HepG2 (cell line): Measurements from ENCODE around the gene SLC34A3. TPM values are rescaled to one million over a fixed set of nuclear protein-coding genes. Genes with fewer than 3 reads are reported as not detected.

ENCODE experiments used
- AGO2 ChIP-seq: fragments of 200-400 bp; formaldehyde crosslinking; optimal IDR thresholded peaks from 2 replicates; pipeline ENCODE3; 2017; ENCODE audit warnings: mild to moderate bottlenecking, low read depth, low read length, moderate library complexity
- ARNT ChIP-seq: fragments of 450-650 bp; IDR thresholded peaks from 2 replicates; pipeline ENCODE4 v1.6.1; 2017
- BCL6 ChIP-seq: IDR thresholded peaks from 2 replicates; pipeline ENCODE4 v1.6.1; 2016; ENCODE audit warnings: missing genetic modification reagents, missing compliant biosample characterization
- CREM ChIP-seq, 2 experiments: sonication (generic) in 1 of 2; formaldehyde crosslinking in 1 of 2; IDR thresholded peaks; 2 replicates each; pipeline versions ENCODE4 v1.4.0 to v1.6.1; 2016 to 2020; ENCODE audit warnings: antibody characterized with exemption in 1 of 2, mild to moderate bottlenecking in 1 of 2, missing genetic modification reagents in 1 of 2
- DR1 ChIP-seq: sonication (generic); formaldehyde crosslinking; IDR thresholded peaks from 2 replicates; pipeline ENCODE4 v1.8.0; 2021; ENCODE audit warnings: mild to moderate bottlenecking, missing genetic modification reagents, inconsistent platforms
- EP300 ChIP-seq, 3 experiments: sonication (generic) in 1 of 3; formaldehyde crosslinking in 1 of 3; IDR thresholded peaks; 2 replicates each; pipeline versions ENCODE4 v1.5.1 to v1.6.1; 2011 to 2020; ENCODE audit warnings: low read depth in 2 of 3, low read length in 2 of 3, borderline replicate concordance in 1 of 3, improper control_type of control experiment in 1 of 3, mild to moderate bottlenecking in 1 of 3, missing genetic modification reagents in 1 of 3, moderate library complexity in 1 of 3
- HNF4G ChIP-seq, 2 experiments: sonication (generic) in 1 of 2; formaldehyde crosslinking in 1 of 2; IDR thresholded peaks; 2 replicates each; pipeline versions ENCODE4 v1.4.0 to v1.6.1; 2011 to 2020; ENCODE audit warnings: borderline replicate concordance in 2 of 2, low read depth in 2 of 2, mild to moderate bottlenecking in 2 of 2, low read length in 1 of 2, missing genetic modification reagents in 1 of 2, moderate library complexity in 1 of 2
- KAT7 ChIP-seq: IDR thresholded peaks from 2 replicates; pipeline ENCODE4 v1.6.1; 2018; ENCODE audit warnings: borderline replicate concordance, missing compliant biosample characterization
- MTA1 ChIP-seq: sonication (generic); formaldehyde crosslinking; IDR thresholded peaks from 2 replicates; pipeline ENCODE4 v1.4.0; 2020; ENCODE audit warnings: missing genetic modification reagents, mild to moderate bottlenecking, borderline replicate concordance
- NR2F6 ChIP-seq, 2 experiments: IDR thresholded peaks; 2 replicates each; pipeline ENCODE4 v1.6.1; 2016; ENCODE audit warnings: antibody characterized with exemption in 1 of 2, mild to moderate bottlenecking in 1 of 2
- ONECUT2 ChIP-seq: sonication (generic); formaldehyde crosslinking; IDR thresholded peaks from 2 replicates; pipeline ENCODE4 v1.4.0; 2020; ENCODE audit warnings: missing genetic modification reagents
- PAF1 ChIP-seq: IDR thresholded peaks from 2 replicates; pipeline ENCODE4 v1.6.1; 2016; ENCODE audit warnings: missing genetic modification reagents, missing compliant biosample characterization
- YY1 ChIP-seq: IDR thresholded peaks from 2 replicates; pipeline ENCODE4 v1.6.1; 2011; ENCODE audit warnings: low read length, low read depth, moderate library complexity, mild to moderate bottlenecking; ENCODE audit not compliant: insufficient read depth, insufficient replicate concordance
- ZBTB25 ChIP-seq: IDR thresholded peaks from 2 replicates; pipeline ENCODE4 v1.6.1; 2018; ENCODE audit warnings: missing genetic modification reagents
- ZKSCAN1 ChIP-seq: fragments of 150-350 bp; IDR thresholded peaks from 2 replicates; pipeline ENCODE4 v1.6.1; 2014; ENCODE audit warnings: low read length
- ZNF510 ChIP-seq: sonication (generic); formaldehyde crosslinking; IDR thresholded peaks from 2 replicates; pipeline ENCODE4 v1.4.0; 2020; ENCODE audit warnings: low read depth, mild to moderate bottlenecking, missing genetic modification reagents
- ZNF557 ChIP-seq: sonication (generic); formaldehyde crosslinking; IDR thresholded peaks from 2 replicates; pipeline ENCODE4 v1.4.0; 2020; ENCODE audit warnings: missing genetic modification reagents
- ZNF562 ChIP-seq: sonication (generic); formaldehyde crosslinking; IDR thresholded peaks from 2 replicates; pipeline ENCODE4 v1.8.0; 2022; ENCODE audit warnings: missing genetic modification reagents, borderline replicate concordance
- ZNF644 ChIP-seq: IDR thresholded peaks from 2 replicates; pipeline ENCODE4 v1.6.1; 2016; ENCODE audit warnings: low read depth
- ZNF720 ChIP-seq: sonication (generic); formaldehyde crosslinking; IDR thresholded peaks from 2 replicates; pipeline ENCODE4 v1.4.0; 2020; ENCODE audit warnings: missing genetic modification reagents
- ZNF790 ChIP-seq: sonication (generic); formaldehyde crosslinking; IDR thresholded peaks from 2 replicates; pipeline ENCODE4 v1.8.0; 2022; ENCODE audit warnings: missing genetic modification reagents, mild to moderate bottlenecking, borderline replicate concordance
- ZUFSP ChIP-seq: sonication (generic); formaldehyde crosslinking; IDR thresholded peaks from 2 replicates; pipeline ENCODE4 v1.9.0; 2021; ENCODE audit warnings: missing genetic modification reagents, mild to moderate bottlenecking, borderline replicate concordance
- polyA plus RNA-seq, 8 experiments: library from polyadenylated mRNA; depleted of rRNA in 3 of 8; stranded (reverse) in 7 of 8; unstranded in 1 of 8; fragments of >200 nt; fragmentation: Illumina TruSeq in 4 of 8; extraction: Trizol in 4 of 8; gene quantifications; 2 replicates each; pipeline versions ENCODE4 v1.2.1 to v1.2.3, GENCODE V29; 2011 to 2016; ENCODE audit warnings: low read depth in 4 of 8, missing spikeins in 1 of 8, mixed read lengths in 1 of 8; ENCODE audit not compliant: insufficient read depth in 1 of 8
- total RNA-seq, 5 experiments: library from RNA; depleted of rRNA; stranded (reverse); fragments of >200 nt; fragmentation: Illumina TruSeq; extraction: Trizol; gene quantifications; 2 replicates each; pipeline ENCODE4 v1.2.3, GENCODE V29; 2016; ENCODE audit warnings: low read depth in 1 of 5
- TF ChIP-seq, protein P1 (sequence below): sonication (generic); formaldehyde crosslinking; IDR thresholded peaks from 2 replicates; pipeline ENCODE4 v1.4.0; 2020; ENCODE audit warnings: missing genetic modification reagents

The SLC34A3 gene
- total and polyA plus RNA-seq, 2 of the 13 experiments (the other 11 are each of a cell fraction or from before 2014, with no cell fraction given): 0.07 to 1.0 TPM

DNA sequence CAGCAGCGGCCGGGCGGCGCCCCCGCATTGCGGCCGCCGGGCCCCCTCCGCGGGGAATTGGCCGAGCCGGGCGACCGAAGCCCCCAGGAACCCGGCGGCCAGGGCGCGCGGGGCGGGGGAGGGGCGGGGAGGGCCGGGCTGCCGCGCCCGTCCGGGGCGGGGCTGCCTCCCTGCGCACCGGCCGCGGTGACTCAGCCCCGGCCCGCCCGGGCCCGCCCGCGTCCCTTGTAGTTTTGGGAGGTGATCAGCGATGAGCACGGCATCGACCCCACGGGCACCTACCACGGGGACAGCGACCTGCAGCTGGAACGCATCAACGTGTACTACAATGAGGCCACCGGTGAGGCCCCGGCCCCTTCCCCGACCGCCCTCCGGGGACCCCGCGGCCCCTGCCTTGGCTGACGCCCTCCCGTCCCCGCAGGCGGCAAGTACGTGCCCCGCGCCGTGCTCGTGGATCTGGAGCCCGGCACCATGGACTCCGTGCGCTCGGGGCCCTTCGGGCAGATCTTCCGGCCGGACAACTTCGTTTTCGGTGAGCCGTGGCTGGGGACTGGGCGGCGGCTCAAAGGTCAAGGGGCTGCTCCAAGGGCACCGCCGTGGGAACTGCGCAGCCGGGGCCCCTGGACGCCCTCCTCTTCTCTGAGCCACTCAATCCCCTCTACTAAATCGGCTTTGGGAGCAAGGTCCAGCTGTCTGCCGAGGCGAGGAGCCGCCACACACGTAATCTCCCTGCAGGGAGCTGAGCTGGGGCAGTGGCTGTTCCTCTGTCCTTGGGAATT lies 11.0 kb downstream of the SLC34A3 start (continued):
- TF ChIP-seq HNF4G (IDR thresholded peaks at IDR 0.05; ENCODE audit: borderline replicate concordance, low read depth, low read length) (peak; percentile 74), HNF4G (CRISPR knock-in tag; IDR thresholded peaks at IDR 0.05; ENCODE audit: borderline replicate concordance, low read depth) (peak; percentile 54; the same call in 1 of the 2 replicates), BCL6 (CRISPR knock-in tag) (0 out of 2 replicates have a peak, but pooled peaks have one; percentile 37), KAT7 (CRISPR knock-in tag) (peak; percentile 48; the same call in 1 of the 2 replicates), YY1 (no peak), PAF1 (CRISPR knock-in tag) (no peak), AGO2 (peak; percentile 99), ZUFSP (CRISPR knock-in tag) (no peak), ZNF790 (CRISPR knock-in tag) (no peak), ZKSCAN1 (no peak), ARNT (no peak), ONECUT2 (CRISPR knock-in tag) (no peak), ZNF644 (no peak), ZNF557 (CRISPR knock-in tag) (no peak), ZBTB25 (peak; percentile 71; the same call in 1 of the 2 replicates), ZNF720 (CRISPR knock-in tag) (no peak), CREM (IDR thresholded peaks at IDR 0.05) (peak; percentile 21; the same call in 1 of the 2 replicates), CREM (CRISPR knock-in tag; IDR thresholded peaks at IDR 0.05) (no peak), MTA1 (CRISPR knock-in tag) (peak; percentile 62; the same call in 1 of the 2 replicates), DR1 (CRISPR knock-in tag) (no peak), ZNF562 (CRISPR knock-in tag) (no peak), EP300 (IDR thresholded peaks at IDR 0.05; ENCODE audit: low read depth in 2 of 2, low read length in 2 of 2) (no peak), EP300 (CRISPR knock-in tag; IDR thresholded peaks at IDR 0.05; ENCODE audit: borderline replicate concordance) (no peak), ZNF510 (no peak), NR2F6 (IDR thresholded peaks at IDR 0.05) (peak; percentile 72), NR2F6 (CRISPR knock-in tag; IDR thresholded peaks at IDR 0.05) (peak; percentile 66)
- TF ChIP-seq, protein P1, sequence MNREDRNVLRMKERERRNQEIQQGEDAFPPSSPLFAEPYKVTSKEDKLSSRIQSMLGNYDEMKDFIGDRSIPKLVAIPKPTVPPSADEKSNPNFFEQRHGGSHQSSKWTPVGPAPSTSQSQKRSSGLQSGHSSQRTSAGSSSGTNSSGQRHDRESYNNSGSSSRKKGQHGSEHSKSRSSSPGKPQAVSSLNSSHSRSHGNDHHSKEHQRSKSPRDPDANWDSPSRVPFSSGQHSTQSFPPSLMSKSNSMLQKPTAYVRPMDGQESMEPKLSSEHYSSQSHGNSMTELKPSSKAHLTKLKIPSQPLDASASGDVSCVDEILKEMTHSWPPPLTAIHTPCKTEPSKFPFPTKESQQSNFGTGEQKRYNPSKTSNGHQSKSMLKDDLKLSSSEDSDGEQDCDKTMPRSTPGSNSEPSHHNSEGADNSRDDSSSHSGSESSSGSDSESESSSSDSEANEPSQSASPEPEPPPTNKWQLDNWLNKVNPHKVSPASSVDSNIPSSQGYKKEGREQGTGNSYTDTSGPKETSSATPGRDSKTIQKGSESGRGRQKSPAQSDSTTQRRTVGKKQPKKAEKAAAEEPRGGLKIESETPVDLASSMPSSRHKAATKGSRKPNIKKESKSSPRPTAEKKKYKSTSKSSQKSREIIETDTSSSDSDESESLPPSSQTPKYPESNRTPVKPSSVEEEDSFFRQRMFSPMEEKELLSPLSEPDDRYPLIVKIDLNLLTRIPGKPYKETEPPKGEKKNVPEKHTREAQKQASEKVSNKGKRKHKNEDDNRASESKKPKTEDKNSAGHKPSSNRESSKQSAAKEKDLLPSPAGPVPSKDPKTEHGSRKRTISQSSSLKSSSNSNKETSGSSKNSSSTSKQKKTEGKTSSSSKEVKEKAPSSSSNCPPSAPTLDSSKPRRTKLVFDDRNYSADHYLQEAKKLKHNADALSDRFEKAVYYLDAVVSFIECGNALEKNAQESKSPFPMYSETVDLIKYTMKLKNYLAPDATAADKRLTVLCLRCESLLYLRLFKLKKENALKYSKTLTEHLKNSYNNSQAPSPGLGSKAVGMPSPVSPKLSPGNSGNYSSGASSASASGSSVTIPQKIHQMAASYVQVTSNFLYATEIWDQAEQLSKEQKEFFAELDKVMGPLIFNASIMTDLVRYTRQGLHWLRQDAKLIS (CRISPR knock-in tag): no peak
